HG02970 (cell line): ENCODE measurements around the gene FHIT.

ENCODE experiments used
- ATAC-seq: cut with Tn5 transposase; IDR thresholded peaks from one replicate; pipeline ENCODE4 v1.9.1; 2021; ENCODE audit warnings: mild to moderate bottlenecking, moderate library complexity, moderate number of reproducible peaks; ENCODE audit not compliant: unreplicated experiment, low FRiP score

FHIT gene

GRCh38 chr3:60323180-60323579 is 928.1 kb downstream of the FHIT start:
- no peak for ATAC-seq

- ATAC-seq = no peak
Observed at GRCh38 chr3:60322298-60322856, 928.9 kb downstream of the FHIT start.

- ATAC-seq = no peak
Observed at GRCh38 chr3:60319179-60319858, 931.9 kb downstream of the FHIT start.

GRCh38 chr3:60316121-60316797 is 935.0 kb downstream of the FHIT start:
- ATAC-seq = no peak

- no peak for ATAC-seq
Observed at GRCh38 chr3:60313951-60314461, 937.2 kb downstream of the FHIT start.

- no peak for ATAC-seq
Observed at GRCh38 chr3:60313231-60313798, 937.9 kb downstream of the FHIT start.

GRCh38 chr3:60309539-60310268 is 941.5 kb downstream of the FHIT start:
- no peak for ATAC-seq

- no peak for ATAC-seq
Observed at GRCh38 chr3:60308808-60309207, 942.4 kb downstream of the FHIT start.

GRCh38 chr3:60307562-60308199 is 943.6 kb downstream of the FHIT start:
- no peak for ATAC-seq

- ATAC-seq = no peak
Observed at GRCh38 chr3:60304112-60304511, 947.1 kb downstream of the FHIT start.

GRCh38 chr3:60303160-60303559 is 948.1 kb downstream of the FHIT start:
- ATAC-seq = no peak

- no peak for ATAC-seq
Observed at GRCh38 chr3:60301142-60301541, 950.1 kb downstream of the FHIT start.

- ATAC-seq = no peak
Observed at GRCh38 chr3:60298141-60298540, 953.1 kb downstream of the FHIT start.

GRCh38 chr3:60294181-60294580 is 957.1 kb downstream of the FHIT start:
- ATAC-seq = no peak

- no peak for ATAC-seq
Observed at GRCh38 chr3:60291115-60291514, 960.1 kb downstream of the FHIT start.

- no peak for ATAC-seq
Observed at GRCh38 chr3:60290122-60290492, 961.1 kb downstream of the FHIT start.

- no peak for ATAC-seq
Observed at GRCh38 chr3:60289341-60290121, 961.7 kb downstream of the FHIT start.

GRCh38 chr3:60282866-60283265 is 968.4 kb downstream of the FHIT start:
- no peak for ATAC-seq

- no peak for ATAC-seq
Observed at GRCh38 chr3:60281970-60282369, 969.3 kb downstream of the FHIT start.
